ENCODE measurements around the gene FNIP2.

DNA sequence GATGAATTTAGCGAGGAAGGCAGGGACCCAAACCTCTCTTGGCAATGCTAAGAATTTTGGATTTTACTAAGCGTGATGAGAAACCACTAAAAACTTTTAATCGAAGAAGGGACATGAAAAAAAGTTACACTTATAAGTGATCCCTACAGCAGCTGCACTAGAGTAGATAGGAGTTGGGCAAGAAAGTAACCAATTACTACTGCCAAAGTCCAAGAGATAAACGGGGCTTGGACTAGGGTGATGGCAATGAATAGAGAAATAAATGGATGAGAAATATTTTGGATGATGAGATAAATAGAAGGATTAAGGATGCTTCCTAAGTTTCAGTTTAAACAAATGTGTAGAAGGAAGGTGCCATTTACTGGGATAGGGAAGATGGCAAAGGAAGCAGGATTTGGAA, 6.3 kb upstream of the FNIP2 start:
- TF ChIP-seq, protein P1, sequence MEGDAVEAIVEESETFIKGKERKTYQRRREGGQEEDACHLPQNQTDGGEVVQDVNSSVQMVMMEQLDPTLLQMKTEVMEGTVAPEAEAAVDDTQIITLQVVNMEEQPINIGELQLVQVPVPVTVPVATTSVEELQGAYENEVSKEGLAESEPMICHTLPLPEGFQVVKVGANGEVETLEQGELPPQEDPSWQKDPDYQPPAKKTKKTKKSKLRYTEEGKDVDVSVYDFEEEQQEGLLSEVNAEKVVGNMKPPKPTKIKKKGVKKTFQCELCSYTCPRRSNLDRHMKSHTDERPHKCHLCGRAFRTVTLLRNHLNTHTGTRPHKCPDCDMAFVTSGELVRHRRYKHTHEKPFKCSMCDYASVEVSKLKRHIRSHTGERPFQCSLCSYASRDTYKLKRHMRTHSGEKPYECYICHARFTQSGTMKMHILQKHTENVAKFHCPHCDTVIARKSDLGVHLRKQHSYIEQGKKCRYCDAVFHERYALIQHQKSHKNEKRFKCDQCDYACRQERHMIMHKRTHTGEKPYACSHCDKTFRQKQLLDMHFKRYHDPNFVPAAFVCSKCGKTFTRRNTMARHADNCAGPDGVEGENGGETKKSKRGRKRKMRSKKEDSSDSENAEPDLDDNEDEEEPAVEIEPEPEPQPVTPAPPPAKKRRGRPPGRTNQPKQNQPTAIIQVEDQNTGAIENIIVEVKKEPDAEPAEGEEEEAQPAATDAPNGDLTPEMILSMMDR (IDR thresholded peaks at IDR 0.05), result no peak
- no peak for TF ChIP-seq POLR2A (IDR thresholded peaks at IDR 0.05)

All from testis (tissue), 2 donors.